Cardiac muscle cell (in vitro differentiated cells and primary cell): ENCODE data around the gene FAM185A. TPM values are rescaled to one million over a fixed set of nuclear protein-coding genes. Genes with fewer than 3 reads are reported as not detected.

ENCODE experiments used
- DNase-seq, 2 donors: peaks; one replicate each; pipeline versions ENCODE4 v3.0.0 to v3.0.0-alpha.2; 2010 to 2017; ENCODE audit warnings: low read depth in 1 of 2, low spot score in 1 of 2
- H3K27ac ChIP-seq: fragments of 200-600 bp; sonication (generic); 2 replicates; pipeline ENCODE4 v1.5.1; 2016
- H3K27me3 ChIP-seq: fragments of 200-600 bp; sonication (generic); 2 replicates; pipeline ENCODE4 v1.6.0; 2016; ENCODE audit warnings: control low read depth
- H3K36me3 ChIP-seq: fragments of 200-600 bp; sonication (generic); 2 replicates; pipeline ENCODE4 v1.5.1; 2016; ENCODE audit warnings: control low read depth
- H3K4me1 ChIP-seq: fragments of 200-600 bp; sonication (generic); 2 replicates; pipeline ENCODE4 v1.8.1; 2017; ENCODE audit warnings: low read depth, mild to moderate bottlenecking, mixed run types
- H3K4me3 ChIP-seq: fragments of 200-600 bp; sonication (generic); 2 replicates; pipeline ENCODE4 v1.5.1; 2016; ENCODE audit warnings: mild to moderate bottlenecking
- H3K9me3 ChIP-seq: fragments of 200-600 bp; sonication (generic); 2 replicates; pipeline ENCODE4 v1.5.1; 2017; ENCODE audit warnings: low read depth, mild to moderate bottlenecking, control low read depth
- polyA plus RNA-seq: library from polyadenylated mRNA; unstranded; fragments of >200 nt; fragmentation: Nextera tagmentation; extraction: Ambion mirVana; gene quantifications from 2 replicates; pipeline ENCODE4 v1.2.1, GENCODE V29; 2016
- total RNA-seq: library from RNA; depleted of rRNA; stranded (reverse); fragments of >200 nt; gene quantifications from 2 replicates; pipeline ENCODE4 v1.2.3, GENCODE V29; 2016
- TF ChIP-seq, protein P1 (sequence below): IDR thresholded peaks from 2 replicates; pipeline ENCODE4 v1.5.1; 2012; ENCODE audit warnings: low read depth, mild to moderate bottlenecking, low read length

The FAM185A gene
- total and polyA plus RNA-seq, 2 experiments from 2014 or later: 10.5 to 32.4 TPM

DNA sequence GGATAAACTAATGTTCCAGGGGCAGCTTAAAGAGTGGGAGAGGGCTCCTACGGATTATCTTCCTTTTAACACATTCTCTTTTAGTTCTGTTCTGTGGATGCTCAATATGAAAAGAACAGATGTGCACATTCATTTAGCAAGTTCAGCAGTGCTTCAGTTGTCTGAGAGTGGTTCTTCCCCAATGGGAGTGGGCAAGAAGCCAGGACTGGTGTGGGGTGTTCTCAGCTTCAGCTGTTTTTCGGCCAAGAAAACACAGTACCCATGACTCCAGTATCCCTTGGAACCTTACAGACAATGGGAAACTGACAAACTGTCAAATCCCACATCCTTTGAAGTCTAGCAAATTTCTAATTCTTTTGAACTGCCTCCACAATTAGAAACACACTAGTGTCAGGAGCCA, 92.5 kb downstream of the FAM185A start:
- peak in 1 of 2 donors; percentile 58 for DNase-seq

DNA sequence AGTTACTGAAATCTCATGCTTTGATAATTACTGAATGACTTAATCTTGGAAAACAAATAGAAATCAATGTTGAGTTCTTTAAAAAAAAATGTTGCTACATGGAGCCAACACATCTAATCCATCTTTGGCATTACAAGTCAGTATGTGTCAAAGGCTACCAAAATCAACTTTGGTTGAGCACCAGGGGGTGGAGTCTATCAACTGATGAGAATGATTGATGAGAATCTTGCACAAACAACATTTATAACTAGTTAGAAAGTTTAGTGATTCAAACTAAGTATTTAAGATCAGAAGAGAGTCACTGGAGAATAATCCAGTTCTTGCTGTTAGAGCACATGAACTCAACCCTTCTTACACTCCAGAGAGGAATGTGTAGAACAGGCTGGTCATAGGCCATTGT, 93.5 kb downstream of the FAM185A start:
- Histone ChIP-seq H3K4me1 (no peaks in the 10 kb centered on the region), H3K27me3 (no peaks in the 10 kb centered on the region), H3K27ac (no peak overlapping the region), H3K4me3 (no peak overlapping the region), H3K36me3 (no peaks in the 10 kb centered on the region), H3K9me3 (no peaks in the 10 kb centered on the region)
- TF ChIP-seq, protein P1, sequence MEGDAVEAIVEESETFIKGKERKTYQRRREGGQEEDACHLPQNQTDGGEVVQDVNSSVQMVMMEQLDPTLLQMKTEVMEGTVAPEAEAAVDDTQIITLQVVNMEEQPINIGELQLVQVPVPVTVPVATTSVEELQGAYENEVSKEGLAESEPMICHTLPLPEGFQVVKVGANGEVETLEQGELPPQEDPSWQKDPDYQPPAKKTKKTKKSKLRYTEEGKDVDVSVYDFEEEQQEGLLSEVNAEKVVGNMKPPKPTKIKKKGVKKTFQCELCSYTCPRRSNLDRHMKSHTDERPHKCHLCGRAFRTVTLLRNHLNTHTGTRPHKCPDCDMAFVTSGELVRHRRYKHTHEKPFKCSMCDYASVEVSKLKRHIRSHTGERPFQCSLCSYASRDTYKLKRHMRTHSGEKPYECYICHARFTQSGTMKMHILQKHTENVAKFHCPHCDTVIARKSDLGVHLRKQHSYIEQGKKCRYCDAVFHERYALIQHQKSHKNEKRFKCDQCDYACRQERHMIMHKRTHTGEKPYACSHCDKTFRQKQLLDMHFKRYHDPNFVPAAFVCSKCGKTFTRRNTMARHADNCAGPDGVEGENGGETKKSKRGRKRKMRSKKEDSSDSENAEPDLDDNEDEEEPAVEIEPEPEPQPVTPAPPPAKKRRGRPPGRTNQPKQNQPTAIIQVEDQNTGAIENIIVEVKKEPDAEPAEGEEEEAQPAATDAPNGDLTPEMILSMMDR: no peak
- no peak for DNase-seq

More for the DNA sequence above, 92.5 kb downstream of the FAM185A start:
- no peak overlapping the region for H3K27ac ChIP-seq
- TF ChIP-seq, protein P1: no peak
- H3K4me1 ChIP-seq: no peaks in the 10 kb centered on the region
- no peak overlapping the region for H3K4me3 ChIP-seq
- no peaks in the 10 kb centered on the region for H3K27me3 ChIP-seq
- H3K36me3 ChIP-seq: no peaks in the 10 kb centered on the region
- no peaks in the 10 kb centered on the region for H3K9me3 ChIP-seq

DNA sequence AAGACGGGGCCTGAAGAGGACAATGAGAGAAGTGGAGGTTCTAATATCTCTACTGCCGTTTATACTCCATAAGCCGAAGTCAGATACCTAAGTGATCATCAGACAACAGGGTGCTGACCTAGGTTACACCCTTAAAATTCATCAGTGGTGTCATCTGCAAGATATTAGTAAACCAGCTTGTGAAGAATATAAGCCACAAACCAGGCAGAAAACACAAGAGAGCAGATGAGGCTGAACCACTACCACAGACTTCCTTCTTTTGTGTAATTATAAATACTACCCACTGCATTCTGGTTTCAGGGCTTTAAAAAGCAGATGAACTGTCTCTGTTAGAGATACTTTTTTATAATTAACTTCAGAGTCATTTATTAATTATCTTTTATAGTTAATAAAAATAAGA, 95.1 kb downstream of the FAM185A start:
- no peak for DNase-seq
- no peak overlapping the region for H3K27ac ChIP-seq
- TF ChIP-seq, protein P1: no peak

DNA sequence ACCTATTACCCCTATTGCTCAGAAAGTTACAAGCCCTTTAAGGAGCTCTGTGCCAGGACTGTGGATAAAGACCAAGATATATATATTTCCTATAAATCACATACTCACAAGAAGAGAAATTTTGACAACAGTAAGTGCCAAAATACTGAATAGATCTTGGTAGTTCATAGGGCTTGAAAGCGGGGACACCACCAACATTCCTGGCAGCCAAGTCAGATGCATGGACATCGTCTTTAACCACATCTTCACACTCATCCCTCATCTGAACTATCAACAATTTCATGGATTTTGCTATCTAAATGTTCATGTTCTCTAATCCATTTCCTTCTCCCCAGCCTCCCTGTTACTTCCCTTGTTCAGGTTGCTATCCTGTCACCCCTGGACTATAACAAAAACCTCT, 96.5 kb downstream of the FAM185A start:
- no peaks in the 10 kb centered on the region for H3K4me1 ChIP-seq
- no peaks in the 10 kb centered on the region for H3K36me3 ChIP-seq
- no peaks in the 10 kb centered on the region for H3K9me3 ChIP-seq
- DNase-seq: no peak
- H3K4me3 ChIP-seq: no peak overlapping the region
- H3K27me3 ChIP-seq: no peaks in the 10 kb centered on the region
- TF ChIP-seq, protein P1: no peak
- H3K27ac ChIP-seq: no peak overlapping the region

More for the DNA sequence above, 95.1 kb downstream of the FAM185A start:
- Histone ChIP-seq H3K9me3 (no peaks in the 10 kb centered on the region), H3K27me3 (no peaks in the 10 kb centered on the region), H3K4me1 (no peaks in the 10 kb centered on the region), H3K4me3 (no peak overlapping the region), H3K36me3 (no peaks in the 10 kb centered on the region)

DNA sequence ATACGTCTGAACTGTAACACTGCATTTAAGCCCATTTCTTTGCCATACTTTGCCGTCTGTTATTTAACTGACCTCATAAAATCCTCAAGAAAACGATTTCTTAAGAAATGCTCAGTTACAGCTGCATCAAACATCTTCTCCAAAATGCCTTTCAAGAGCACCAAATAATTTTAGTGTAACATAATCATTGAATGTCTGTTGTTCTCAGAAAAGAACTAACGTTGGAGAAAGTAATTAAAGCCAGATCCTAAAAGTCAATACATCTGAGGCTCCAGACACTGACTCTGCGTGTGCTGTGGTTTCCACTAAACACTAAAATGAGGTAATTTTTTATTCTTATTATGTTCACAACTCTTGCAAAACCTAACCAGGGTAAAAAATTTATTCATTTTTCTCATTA, 100.3 kb downstream of the FAM185A start:
- no peak for DNase-seq
- no peak overlapping the region for H3K27ac ChIP-seq
- no peak overlapping the region for H3K4me3 ChIP-seq
- no peaks in the 10 kb centered on the region for H3K4me1 ChIP-seq
- TF ChIP-seq, protein P1: no peak
- no peaks in the 10 kb centered on the region for H3K27me3 ChIP-seq
- H3K36me3 ChIP-seq: no peaks in the 10 kb centered on the region
- H3K9me3 ChIP-seq: no peaks in the 10 kb centered on the region

DNA sequence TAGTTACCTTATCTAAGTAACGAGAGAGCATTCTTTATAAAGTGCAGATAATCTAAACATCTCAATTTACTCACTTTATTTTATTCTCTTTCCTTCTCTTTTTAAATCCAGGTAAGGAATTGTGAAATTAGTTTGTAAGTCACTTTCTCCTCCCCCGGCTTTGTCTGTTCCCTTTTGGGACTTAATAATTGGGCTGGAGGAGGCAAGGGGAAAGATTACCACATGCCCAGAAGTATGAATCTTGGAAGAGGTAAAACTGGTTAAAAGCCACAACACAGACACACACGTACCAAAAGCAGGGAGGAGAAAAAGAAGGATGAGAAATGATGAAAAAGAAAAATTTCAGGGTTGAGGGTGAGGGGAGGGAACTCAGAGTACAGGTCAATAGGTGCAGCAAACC, 100.7 kb downstream of the FAM185A start:
- no peak overlapping the region for H3K4me3 ChIP-seq
- TF ChIP-seq, protein P1: no peak
- DNase-seq: no peak
- H3K36me3 ChIP-seq: no peaks in the 10 kb centered on the region
- H3K27me3 ChIP-seq: no peaks in the 10 kb centered on the region
- no peaks in the 10 kb centered on the region for H3K9me3 ChIP-seq
- no peaks in the 10 kb centered on the region for H3K4me1 ChIP-seq
- no peak overlapping the region for H3K27ac ChIP-seq
